Measurements from ENCODE around the gene OSBPL10.
A peak's percentile ranks its signal among the peaks of the same experiment; 100 is the strongest.
"Not testable (repeated sequence)": the region's sequence is repeated elsewhere in the genome, so short reads cannot be mapped to it uniquely, and the experiment has no call there.

OSBPL10 gene

DNA sequence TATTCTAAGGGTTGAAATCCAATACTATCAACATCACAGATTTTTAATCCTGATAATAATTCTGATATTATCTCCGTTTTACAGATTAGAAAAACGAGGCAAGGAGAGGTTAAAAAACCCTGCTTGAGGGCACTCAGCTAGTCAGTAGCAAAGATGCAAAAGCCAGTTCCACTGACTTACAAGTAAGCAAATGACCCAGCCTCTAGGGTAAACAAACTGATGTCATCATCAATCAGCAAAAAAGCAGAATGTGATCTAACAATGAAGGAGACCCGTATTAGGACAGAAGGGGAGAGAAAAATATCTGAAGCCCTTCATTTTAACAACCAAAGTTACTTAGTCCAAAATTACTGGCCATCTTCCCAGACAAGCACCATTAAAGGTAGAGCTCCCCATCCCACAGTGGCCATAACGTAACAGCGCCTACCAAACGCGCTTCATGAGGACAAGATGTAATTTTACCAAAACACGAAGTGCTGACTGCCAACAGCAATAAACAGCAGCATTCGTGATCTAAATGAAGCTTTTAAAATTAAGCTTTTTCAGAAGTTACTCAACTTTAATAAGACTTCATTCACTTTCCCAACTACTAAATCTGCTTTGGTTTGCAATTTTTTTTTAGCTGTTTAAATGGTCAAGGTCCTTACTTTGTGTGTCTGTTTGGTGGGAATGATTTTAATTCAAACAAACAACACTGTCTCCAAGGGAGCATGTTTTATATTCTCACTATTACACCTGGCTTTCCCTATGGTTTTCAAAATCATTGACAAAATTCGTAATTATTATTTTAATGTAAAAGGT, 176.6 kb downstream of the OSBPL10 start:
- no peak for DNase-seq

DNA sequence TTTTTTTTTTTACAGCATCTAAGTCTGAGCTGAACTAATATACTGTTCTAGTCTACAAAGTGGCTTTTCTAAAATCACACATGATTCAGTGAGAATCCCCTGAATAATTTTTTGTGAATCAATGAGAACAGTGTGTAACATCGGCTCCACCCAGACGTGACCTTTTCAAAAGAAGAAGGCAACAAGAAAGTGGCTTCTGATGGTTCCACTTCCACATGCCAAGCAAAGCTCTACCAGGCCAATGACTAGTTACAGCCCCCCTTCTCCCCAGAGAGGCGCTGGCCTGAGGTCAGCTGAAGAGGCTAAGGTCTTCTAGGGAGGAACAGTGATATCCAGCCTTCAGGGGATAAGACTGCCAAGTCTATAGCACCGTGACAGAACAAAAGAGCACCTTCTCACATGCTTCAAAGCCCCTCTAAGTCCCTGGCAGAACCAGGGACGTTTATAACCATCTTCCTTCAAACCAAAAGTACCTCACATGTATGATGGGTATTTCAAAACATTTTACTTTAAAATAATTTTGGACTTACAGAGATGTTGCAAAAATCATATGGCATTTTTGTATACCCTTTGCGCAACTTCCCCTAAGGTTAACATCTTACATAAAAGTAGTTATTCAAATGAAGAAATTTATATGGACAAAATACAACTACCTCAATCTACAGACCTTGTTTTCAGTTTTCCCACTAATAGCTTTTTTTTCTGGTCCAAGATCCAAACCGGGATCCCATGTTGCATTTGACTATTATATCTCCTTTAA, 177.9 kb downstream of the OSBPL10 start:
- no peak for DNase-seq

DNA sequence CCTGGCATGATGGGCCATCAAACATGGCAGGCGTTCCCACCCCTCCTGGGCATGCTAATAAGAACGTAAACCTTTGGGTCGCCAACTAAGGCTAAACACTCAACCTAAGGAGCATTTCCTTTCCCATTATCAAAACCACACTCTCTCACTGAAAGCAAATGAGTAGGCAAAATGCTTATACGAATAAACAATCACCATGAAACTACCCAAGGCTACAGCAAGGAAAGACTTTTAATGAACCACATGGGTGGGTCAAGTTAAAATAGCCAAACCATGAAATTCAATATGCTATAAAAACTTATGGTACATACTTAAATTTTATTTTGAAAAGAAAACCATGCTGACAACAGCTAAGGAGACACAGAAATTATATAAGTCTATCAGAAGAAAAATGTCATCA, 180.6 kb downstream of the OSBPL10 start:
- no peak for DNase-seq

DNA sequence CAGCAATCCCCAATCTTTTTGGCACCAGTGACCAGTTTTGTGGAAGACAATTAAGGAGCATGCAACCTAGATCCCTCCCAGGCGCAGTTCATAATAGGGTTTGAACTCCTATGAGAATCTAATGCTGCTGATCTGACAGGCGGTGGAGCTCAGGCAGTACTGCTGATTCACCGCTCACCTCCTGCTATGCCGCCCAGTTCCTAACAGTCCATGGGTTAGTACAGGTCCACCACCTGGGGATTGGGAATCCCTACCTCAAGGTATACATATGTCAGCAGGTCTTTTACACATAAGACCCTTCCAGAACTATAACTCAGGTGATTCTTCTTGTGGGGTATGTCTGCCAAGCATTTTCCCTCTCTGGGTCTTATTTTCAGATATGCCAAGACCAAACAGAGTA, 182.2 kb downstream of the OSBPL10 start:
- no peak for DNase-seq

DNA sequence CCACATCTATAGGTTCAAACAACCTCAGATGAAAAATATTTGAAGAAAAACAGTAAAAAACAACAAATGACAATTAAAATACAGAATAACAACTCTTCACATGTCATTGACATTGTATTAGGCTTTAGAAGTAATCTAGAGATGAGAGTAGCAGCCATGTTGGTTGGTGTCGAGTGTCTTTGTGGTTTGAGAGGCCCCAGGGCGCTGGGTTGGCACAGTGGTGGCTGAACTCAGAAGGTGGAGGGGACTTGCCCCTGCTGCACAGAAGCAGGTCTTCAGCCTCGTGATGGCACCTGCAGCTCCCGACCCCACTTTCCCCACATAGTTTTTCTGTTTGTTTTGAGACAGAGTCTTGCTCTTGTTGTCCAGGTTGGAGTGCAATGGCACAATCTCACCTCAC, 187.2 kb downstream of the OSBPL10 start:
- no peak for DNase-seq

DNA sequence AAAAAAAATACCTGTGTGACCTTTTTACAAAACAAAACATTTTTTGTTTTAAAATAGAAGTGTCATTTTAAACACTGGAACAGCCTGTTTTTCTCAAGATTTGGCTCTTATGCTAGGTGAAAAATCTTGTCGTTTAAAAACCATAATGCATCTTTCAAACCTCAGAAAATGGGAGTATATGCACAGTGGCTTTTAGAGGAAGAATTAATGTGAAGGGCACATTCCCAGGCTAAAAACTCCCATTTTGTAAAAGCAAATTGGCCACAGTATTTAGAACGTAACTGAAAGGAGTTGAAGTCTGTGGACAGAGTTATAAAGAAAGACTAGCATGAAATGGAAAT, 190.0 kb downstream of the OSBPL10 start:
- no peak for DNase-seq

DNA sequence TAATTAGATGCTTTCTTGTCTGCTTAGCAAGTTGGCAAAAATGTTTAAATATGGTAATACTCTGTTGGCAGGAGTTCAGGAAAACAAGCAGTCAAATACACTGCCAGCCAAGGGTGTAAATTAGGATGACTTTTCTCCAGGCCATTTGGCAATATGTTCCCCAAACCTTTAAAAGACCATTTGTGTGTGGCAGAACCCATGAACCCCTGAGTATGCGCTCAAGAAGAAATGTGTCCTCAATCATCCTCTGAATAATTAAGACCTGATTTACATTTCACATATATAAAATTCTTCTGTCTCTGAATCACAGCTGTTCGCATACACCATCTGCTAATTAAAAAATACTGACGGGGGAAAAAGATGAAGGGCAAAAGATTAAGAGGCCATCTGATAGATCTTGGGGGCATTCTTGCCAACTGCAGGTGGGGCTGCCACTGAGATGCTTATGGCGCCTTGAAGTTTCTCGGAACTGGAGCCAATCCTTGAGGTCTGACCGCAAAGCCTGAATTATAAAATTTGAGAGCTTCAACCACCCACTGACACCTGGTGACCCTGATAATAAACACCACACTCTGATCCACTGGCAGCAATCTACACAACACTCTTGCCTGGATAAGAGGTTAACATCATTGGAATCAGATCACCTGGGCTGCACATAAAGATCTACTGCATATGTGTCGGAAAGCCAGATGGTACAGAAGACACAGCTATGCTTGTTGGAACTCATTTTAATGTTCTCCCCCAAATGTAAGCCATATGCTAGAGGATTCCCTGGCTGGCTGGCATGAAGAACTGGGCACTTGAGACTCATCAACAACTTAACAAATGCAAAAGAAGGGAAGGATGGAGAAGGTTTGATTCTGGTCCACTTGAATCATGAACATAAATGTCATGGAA, 190.6 kb downstream of the OSBPL10 start:
- no peak for DNase-seq

- no peak for DNase-seq
These were observed 191.6 kb downstream of the OSBPL10 start for GRCh38 chr3:31789429-31789828.

- no peak for DNase-seq
These were observed 195.3 kb downstream of the OSBPL10 start for GRCh38 chr3:31785734-31786133.

DNA sequence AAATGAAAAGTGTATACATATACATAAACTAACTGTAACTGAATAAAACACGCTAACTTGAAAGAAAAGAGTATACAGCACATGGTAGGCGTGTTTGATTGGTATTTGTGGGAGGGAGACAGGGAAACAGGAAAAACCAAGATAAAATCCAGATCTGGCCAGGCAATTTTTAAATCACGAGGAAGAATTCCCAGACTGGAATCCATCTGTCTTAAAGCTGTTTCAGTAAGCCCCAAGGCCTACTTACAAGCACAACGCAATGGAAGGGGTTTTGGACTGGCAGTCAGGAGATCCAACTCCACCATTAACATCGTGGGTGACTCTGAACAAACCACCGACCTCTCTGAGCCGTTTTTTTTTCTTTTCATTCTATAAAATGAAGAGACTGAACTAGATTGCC, 195.8 kb downstream of the OSBPL10 start:
- no peak for DNase-seq

- DNase-seq: not testable (repeated sequence)
These were observed 197.2 kb downstream of the OSBPL10 start for GRCh38 chr3:31783851-31784250.

DNA sequence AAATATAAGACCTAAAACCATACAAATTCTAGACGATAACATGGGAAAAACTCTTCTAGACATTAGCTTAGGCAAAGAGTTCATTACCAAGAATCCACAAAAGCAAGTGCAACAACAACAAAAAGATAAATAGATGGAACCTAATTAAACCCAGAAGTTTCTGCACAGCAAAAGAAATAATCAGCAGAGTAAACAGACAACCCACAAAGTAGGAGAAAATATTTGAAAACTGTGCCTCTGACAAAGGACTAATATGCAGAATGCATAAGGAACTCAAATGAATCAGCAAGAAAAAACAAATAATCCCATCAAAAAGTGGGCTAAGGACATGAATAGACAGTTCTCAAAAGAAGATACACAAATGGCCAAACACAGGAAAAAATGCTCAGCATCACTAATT, 198.8 kb downstream of the OSBPL10 start:
- DNase-seq: not testable (repeated sequence)

DNA sequence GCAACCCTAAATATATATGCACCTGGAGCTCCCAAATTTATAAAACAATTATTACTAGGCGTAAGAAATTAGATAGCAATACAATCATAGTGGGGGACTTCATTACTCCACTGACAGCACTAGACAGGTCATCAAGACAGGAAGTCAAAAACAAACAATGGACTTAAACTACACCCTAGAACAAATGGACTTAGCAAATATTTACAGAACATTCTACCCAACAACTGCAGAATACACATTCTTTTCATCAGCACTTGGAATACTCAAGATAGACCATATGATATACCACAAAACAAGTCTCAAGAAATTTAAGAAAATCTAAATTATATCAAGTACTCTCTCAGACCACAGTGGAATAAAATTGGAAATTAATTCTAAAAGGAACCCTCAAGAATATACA, 201.5 kb downstream of the OSBPL10 start:
- DNase-seq: no peak

DNA sequence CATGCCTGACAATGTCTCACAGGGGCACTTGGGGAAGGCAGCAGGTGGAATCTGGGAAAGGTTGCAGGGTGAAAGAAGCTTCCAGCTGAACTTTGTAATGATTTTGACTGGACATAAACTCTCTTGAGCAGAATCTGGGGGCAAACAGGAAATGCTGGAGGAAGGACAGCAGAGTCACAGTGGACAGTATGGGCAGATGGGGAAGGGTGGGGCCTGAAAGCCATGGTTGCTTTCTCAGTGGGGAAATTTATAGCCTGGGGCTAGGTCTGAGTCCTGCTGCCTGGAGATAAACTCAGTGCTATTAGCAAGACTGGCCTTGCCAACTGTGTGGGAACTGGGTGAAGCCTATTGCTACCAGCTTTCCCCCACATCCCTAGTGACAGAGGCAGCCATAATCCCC, 203.2 kb downstream of the OSBPL10 start:
- DNase-seq: no peak

- DNase-seq: no peak
These were observed 204.0 kb downstream of the OSBPL10 start for GRCh38 chr3:31777092-31777491.

DNA sequence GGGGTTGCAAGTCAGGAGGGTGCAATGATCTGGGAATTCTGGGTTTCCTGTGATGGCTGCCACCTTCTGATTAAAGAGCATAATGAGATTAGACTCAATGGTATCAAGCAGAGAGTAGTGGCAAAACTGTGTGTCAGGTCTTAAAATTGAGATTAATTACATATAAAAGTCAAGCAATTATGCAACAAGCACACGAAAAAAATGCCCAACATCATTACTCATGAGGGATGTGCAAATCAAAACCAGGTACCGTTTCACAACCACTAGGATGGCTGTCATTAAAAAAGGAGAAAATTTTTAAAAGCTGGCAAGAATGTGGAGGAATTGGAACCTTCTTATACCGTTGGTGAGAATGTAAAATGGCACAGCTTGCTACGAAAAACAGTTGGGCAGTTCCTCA, 205.0 kb downstream of the OSBPL10 start:
- DNase-seq: no peak

DNA sequence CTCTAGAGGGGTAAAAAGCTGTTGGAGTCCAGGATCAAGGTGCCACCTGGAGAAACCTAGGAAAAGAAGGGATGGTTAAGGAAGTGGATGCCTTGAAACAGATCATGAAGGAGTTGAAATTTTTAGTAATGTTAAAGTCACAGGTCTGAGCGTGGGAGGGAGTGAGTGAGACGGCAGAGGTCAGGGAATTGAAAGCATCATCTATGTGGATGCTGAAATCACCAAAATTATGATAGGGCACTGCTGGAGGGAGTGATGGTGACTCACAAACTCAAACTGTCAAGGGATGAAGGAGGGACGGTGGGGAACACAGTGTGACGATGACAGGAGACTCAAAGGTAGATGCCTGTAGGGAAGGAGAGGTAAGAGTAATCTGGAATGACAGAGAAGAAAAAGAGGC, 205.7 kb downstream of the OSBPL10 start:
- no peak for DNase-seq

- no peak for DNase-seq
These were observed 208.1 kb downstream of the OSBPL10 start for GRCh38 chr3:31772758-31773473.

DNA sequence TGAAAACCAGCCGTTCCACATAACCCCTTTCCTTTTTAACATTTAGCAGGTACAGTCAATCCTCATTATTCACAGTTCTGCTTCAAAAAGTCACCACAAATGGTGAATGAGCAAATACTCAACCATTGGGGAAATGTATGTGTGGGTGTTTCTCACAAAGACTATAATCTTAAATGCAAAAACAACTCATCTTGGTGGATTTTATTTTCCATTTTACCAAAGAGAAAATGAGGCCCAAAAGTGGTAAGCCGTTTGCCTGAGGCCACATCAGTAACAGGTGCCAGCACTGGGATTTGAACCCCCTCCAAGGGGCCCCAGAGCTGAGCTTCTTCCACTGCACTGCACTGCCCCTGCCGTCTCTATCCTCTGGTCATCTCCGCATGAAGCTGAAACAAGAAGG, 208.8 kb downstream of the OSBPL10 start:
- DNase-seq: no peak

GRCh38 chr3:31770822-31771326, 210.2 kb downstream of the OSBPL10 start:
- DNase-seq: no peak

- DNase-seq: peak; percentile 53
These were observed 212.5 kb downstream of the OSBPL10 start for GRCh38 chr3:31768479-31769125.

- DNase-seq: no peak
These were observed 213.1 kb downstream of the OSBPL10 start for GRCh38 chr3:31767920-31768319.

Data from stimulated activated CD4-positive, alpha-beta T cell treated with anti-CD3 and anti-CD28 coated beads, Interleukin-1b, Interleukin-23, amount 100 ng/mL, for 48 hours (primary cell).